H1 (cell line): Measurements from ENCODE around the gene OOSP3.

ENCODE experiments used
- ATF2 ChIP-seq: IDR thresholded peaks from 2 replicates; pipeline ENCODE4 v1.6.1; 2012; ENCODE audit warnings: low read length, inconsistent platforms
- CTCF ChIP-seq, 3 experiments: IDR thresholded peaks; 1 replicate in 2 of 3; 2 replicates in 1 of 3; pipeline versions ENCODE4 v1.5.1 to v1.6.1; 2011; ENCODE audit warnings: low read length in 3 of 3, mild to moderate bottlenecking in 3 of 3, inconsistent platforms in 2 of 3, low read depth in 1 of 3, moderate library complexity in 1 of 3; ENCODE audit not compliant: insufficient read depth in 1 of 3; ENCODE audit errors: control extremely low read depth in 1 of 3
- EP300 ChIP-seq, 2 experiments: IDR thresholded peaks; 1 replicate in 1 of 2; 2 replicates in 1 of 2; pipeline ENCODE4 v1.6.1; 2011 to 2012; ENCODE audit warnings: low read depth in 2 of 2, low read length in 2 of 2, mild to moderate bottlenecking in 2 of 2, borderline replicate concordance in 1 of 2, inconsistent platforms in 1 of 2, moderate library complexity in 1 of 2
- EZH2 ChIP-seq: fragments of 200-600 bp; sonication (generic); IDR thresholded peaks from 2 replicates; pipeline ENCODE4 v1.7.1; 2012; ENCODE audit warnings: low read depth, mild to moderate bottlenecking, moderate library complexity, low read length, inconsistent platforms; ENCODE audit not compliant: severe bottlenecking
- JUND ChIP-seq: IDR thresholded peaks from 2 replicates; pipeline ENCODE4 v1.6.1; 2011; ENCODE audit warnings: mild to moderate bottlenecking, improper control_type of control experiment, low read length
- POLR2AphosphoS5 ChIP-seq: IDR thresholded peaks from 2 replicates; pipeline ENCODE4 v1.6.1; 2011; ENCODE audit warnings: low read depth, low read length
- RXRA ChIP-seq: IDR thresholded peaks from 2 replicates; pipeline ENCODE4 v1.6.1; 2011; ENCODE audit warnings: low read depth, mild to moderate bottlenecking, low read length, moderate library complexity; ENCODE audit not compliant: insufficient read depth
- SAP30 ChIP-seq: fragments of 300-600 bp; sonication (generic); IDR thresholded peaks from 2 replicates; pipeline ENCODE4 v1.7.1; 2012; ENCODE audit warnings: low read length, moderate library complexity, mild to moderate bottlenecking, inconsistent platforms; ENCODE audit not compliant: insufficient read depth, insufficient replicate concordance
- SP2 ChIP-seq: IDR thresholded peaks from 2 replicates; pipeline ENCODE4 v1.6.1; 2012; ENCODE audit warnings: mild to moderate bottlenecking, low read length, inconsistent platforms
- TBP ChIP-seq: IDR thresholded peaks from 2 replicates; pipeline ENCODE4 v1.6.1; 2011; ENCODE audit warnings: low read depth, low read length, improper control_type of control experiment
- TCF12 ChIP-seq: IDR thresholded peaks from 2 replicates; pipeline ENCODE4 v1.6.1; 2011; ENCODE audit warnings: low read depth, mild to moderate bottlenecking, low read length
- YY1 ChIP-seq: IDR thresholded peaks from 2 replicates; pipeline ENCODE4 v1.6.1; 2011; ENCODE audit warnings: low read depth, mild to moderate bottlenecking, low read length

- TF ChIP-seq POLR2AphosphoS5 (no peak), CTCF (IDR thresholded peaks at IDR 0.05; ENCODE audit: control extremely low read depth in 1 of 3, insufficient read depth in 1 of 3, low read depth in 1 of 3, low read length in 3 of 3) (no peak), JUND (no peak), SP2 (no peak), TBP (no peak), EP300 (IDR thresholded peaks at IDR 0.05; ENCODE audit: borderline replicate concordance in 1 of 2, low read depth in 2 of 2, low read length in 2 of 2) (no peak), ATF2 (no peak), YY1 (no peak), TCF12 (no peak), SAP30 (no peak), EZH2 (no peak), RXRA (no peak)
Measured at GRCh38 chr11:59941091-59941490, 62.5 kb downstream of the OOSP3 start.
